A673 (cell line): ENCODE data around the gene TCERG1L. TPM values are rescaled to one million over a fixed set of nuclear protein-coding genes. Genes with fewer than 3 reads are reported as not detected.

Experiments used
- BruUV-seq: library from RNA; stranded (reverse); fragments of 400-500 nt; replicated peaks from 2 replicates; lab custom pipeline; 2021; lab: Mats Ljungman, UMichigan
- CTCF ChIA-PET: fragments of 300-600 bp; sonication (Branson Sonifier 250); formaldehyde crosslinking; loops from one replicate; lab custom pipeline; 2022; ENCODE audit warnings: antibody characterized with exemption; lab: Charles Lee
- POLR2A ChIA-PET: fragments of 300-600 bp; sonication (Branson Sonifier 250); formaldehyde crosslinking; loops from one replicate; lab custom pipeline; 2022; ENCODE audit warnings: antibody characterized with exemption; ENCODE audit not compliant: low non-redundant PET; lab: Charles Lee
- DNase-seq: peaks from one replicate; pipeline ENCODE4 v3.0.0-alpha.2; 2015; ENCODE audit warnings: low spot score
- H3K27ac ChIP-seq: fragments of 200-600 bp; sonication (generic); 2 replicates; pipeline ENCODE4 v1.5.1; 2016; ENCODE audit warnings: mixed run types, low read depth, mild to moderate bottlenecking, mixed read lengths, antibody characterized with exemption, low read length; ENCODE audit not compliant: poor library complexity, severe bottlenecking
- H3K27me3 ChIP-seq: fragments of 200-600 bp; sonication (generic); replicated peaks from 2 replicates; pipeline ENCODE4 v1.6.1; 2017; ENCODE audit warnings: mixed run types, low read depth, mild to moderate bottlenecking, mixed read lengths, antibody characterized with exemption, low read length; ENCODE audit not compliant: insufficient read depth, poor library complexity
- H3K36me3 ChIP-seq: fragments of 200-600 bp; sonication (generic); 2 replicates; pipeline ENCODE4 v1.6.1; 2016; ENCODE audit warnings: mixed run types, mild to moderate bottlenecking, mixed read lengths, antibody characterized with exemption, low read length; ENCODE audit not compliant: insufficient read depth, poor library complexity, severe bottlenecking
- H3K4me1 ChIP-seq: fragments of 200-600 bp; sonication (generic); 2 replicates; pipeline ENCODE4 v1.6.1; 2017; ENCODE audit warnings: mixed run types, mild to moderate bottlenecking, mixed read lengths, antibody characterized with exemption, low read length; ENCODE audit not compliant: insufficient read depth, poor library complexity, severe bottlenecking
- H3K4me3 ChIP-seq: fragments of 200-600 bp; sonication (generic); 2 replicates; pipeline ENCODE4 v1.5.1; 2016; ENCODE audit warnings: low read depth, mixed run types, mild to moderate bottlenecking, mixed read lengths, low read length; ENCODE audit not compliant: poor library complexity, severe bottlenecking
- H3K9me3 ChIP-seq: fragments of 200-600 bp; sonication (generic); 2 replicates; pipeline ENCODE4 v1.6.1; 2016; ENCODE audit warnings: mixed run types, low read depth, mild to moderate bottlenecking, mixed read lengths, antibody characterized with exemption, low read length; ENCODE audit not compliant: poor library complexity, severe bottlenecking
- CTCF ChIP-seq: fragments of 300-800, 200-600 bp; sonication (generic); conservative IDR thresholded peaks from 2 replicates; pipeline ENCODE4 v1.5.1; 2017; ENCODE audit warnings: low read depth, mild to moderate bottlenecking, antibody characterized with exemption, low read length, moderate library complexity, mixed read lengths
- EZH2 ChIP-seq: fragments of 200-600 bp; sonication (generic); IDR thresholded peaks from 2 replicates; pipeline ENCODE4 v1.6.1; 2017; ENCODE audit warnings: borderline replicate concordance, low read depth, mild to moderate bottlenecking, mixed read lengths, antibody characterized with exemption, low read length; ENCODE audit not compliant: poor library complexity, severe bottlenecking
- intact Hi-C: fragments of 100-400 bp; cut with micrococcal nuclease; formaldehyde crosslinking; loops from one replicate; pipeline ENCODE4 v1.10.0; 2022; ENCODE audit not compliant: unreplicated experiment
- total RNA-seq: library from RNA; stranded (reverse); gene quantifications from 2 replicates; pipeline ENCODE4 v1.2.3, GENCODE V29; 2021

TCERG1L gene
- total RNA-seq, 1 experiment from 2014 or later = 16.3 TPM

- H3K36me3 ChIP-seq = no peaks in the 10 kb centered on the region
- CTCF ChIA-PET = no interaction called here
- H3K9me3 ChIP-seq = no peaks in the 10 kb centered on the region
- TF ChIP-seq CTCF (0 out of 2 replicates have a peak, but pooled peaks have one; percentile 13), EZH2 (no peak)
- POLR2A ChIA-PET = no interaction called here
- no peak overlapping the region for H3K27ac ChIP-seq
- no peaks in the 10 kb centered on the region for H3K27me3 ChIP-seq
- no peaks in the 10 kb centered on the region for H3K4me1 ChIP-seq
- H3K4me3 ChIP-seq = no peak overlapping the region
- no peak for DNase-seq
- intact Hi-C loops = no loop called here
- no TSS peak for BruUV-seq
These were observed 195.7 kb downstream of the TCERG1L start for GRCh38 chr10:131115801-131116200.

DNA sequence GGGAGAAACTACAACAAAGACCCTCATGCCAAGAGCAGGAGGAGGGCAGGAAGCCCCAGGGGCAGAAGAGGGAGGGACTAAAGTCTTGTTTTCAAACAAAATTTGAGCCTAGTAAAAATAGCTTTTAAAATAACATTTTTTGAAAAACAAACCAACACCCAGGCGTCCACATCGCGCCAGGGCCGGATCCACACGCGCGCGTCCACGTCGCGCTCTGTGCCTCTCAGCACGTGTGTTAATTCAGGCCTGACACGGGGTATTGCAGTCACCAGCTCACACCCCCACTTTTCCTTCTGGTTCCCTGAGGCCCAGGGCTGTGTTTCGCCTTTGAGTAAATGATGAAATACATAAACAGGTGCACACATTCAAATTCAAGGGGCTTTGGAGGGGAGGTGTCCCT is 196.2 kb downstream of the TCERG1L start:
- Histone ChIP-seq H3K4me3 (no peak overlapping the region), H3K36me3 (no peaks in the 10 kb centered on the region), H3K4me1 (no peaks in the 10 kb centered on the region), H3K27me3 (no peaks in the 10 kb centered on the region), H3K9me3 (no peaks in the 10 kb centered on the region), H3K27ac (no peak overlapping the region)
- no peak for TF ChIP-seq EZH2
- no peak for TF ChIP-seq CTCF
- ChIA-PET CTCF (no interaction called here), POLR2A (no interaction called here)
- no TSS peak for BruUV-seq
- no peak for DNase-seq
- intact Hi-C loops = no loop called here

DNA sequence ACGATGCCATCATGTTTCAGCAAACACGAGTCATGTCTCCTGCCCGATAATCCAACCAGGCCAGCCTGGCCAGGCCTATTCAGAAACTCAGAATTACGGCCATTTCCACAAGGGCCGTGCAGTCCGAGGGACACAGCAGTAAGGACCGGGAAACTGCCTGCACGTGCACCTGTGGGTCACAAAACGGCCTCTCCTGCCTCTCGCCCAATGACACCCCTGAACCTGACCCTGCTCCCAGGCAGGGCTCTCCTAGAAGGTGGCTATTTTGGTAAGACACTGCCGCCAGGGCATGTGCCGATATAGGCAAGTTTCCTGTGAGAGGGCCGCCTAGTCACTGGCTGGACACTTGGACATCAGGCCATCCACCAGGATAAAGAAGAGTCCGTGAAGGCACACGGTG is 196.7 kb downstream of the TCERG1L start:
- H3K9me3 ChIP-seq = no peaks in the 10 kb centered on the region
- intact Hi-C loops = no loop called here
- DNase-seq = no peak
- POLR2A ChIA-PET = no interaction called here
- no peak for TF ChIP-seq EZH2
- TF ChIP-seq CTCF = no peak
- H3K27me3 ChIP-seq = no peaks in the 10 kb centered on the region
- H3K4me3 ChIP-seq = no peak overlapping the region
- no peak overlapping the region for H3K27ac ChIP-seq
- CTCF ChIA-PET = no interaction called here
- no peaks in the 10 kb centered on the region for H3K4me1 ChIP-seq
- no peaks in the 10 kb centered on the region for H3K36me3 ChIP-seq
- BruUV-seq = no TSS peak
